Stimulated activated CD8-positive, alpha-beta memory T cell treated with anti-CD3 and anti-CD28 coated beads, Interleukin-4, amount 100 ng/mL, for 4 hours (primary cell): ENCODE results near the gene PIBF1.
"Not testable (repeated sequence)": the region's sequence is repeated elsewhere in the genome, so short reads cannot be mapped to it uniquely, and the experiment has no call there.

Experiments used
- DNase-seq, 2 donors: peaks; one replicate each; pipeline ENCODE4 v3.0.0-alpha.2; 2020; ENCODE audit warnings: low read depth in 2 of 2, low spot score in 1 of 2

PIBF1 gene

DNA sequence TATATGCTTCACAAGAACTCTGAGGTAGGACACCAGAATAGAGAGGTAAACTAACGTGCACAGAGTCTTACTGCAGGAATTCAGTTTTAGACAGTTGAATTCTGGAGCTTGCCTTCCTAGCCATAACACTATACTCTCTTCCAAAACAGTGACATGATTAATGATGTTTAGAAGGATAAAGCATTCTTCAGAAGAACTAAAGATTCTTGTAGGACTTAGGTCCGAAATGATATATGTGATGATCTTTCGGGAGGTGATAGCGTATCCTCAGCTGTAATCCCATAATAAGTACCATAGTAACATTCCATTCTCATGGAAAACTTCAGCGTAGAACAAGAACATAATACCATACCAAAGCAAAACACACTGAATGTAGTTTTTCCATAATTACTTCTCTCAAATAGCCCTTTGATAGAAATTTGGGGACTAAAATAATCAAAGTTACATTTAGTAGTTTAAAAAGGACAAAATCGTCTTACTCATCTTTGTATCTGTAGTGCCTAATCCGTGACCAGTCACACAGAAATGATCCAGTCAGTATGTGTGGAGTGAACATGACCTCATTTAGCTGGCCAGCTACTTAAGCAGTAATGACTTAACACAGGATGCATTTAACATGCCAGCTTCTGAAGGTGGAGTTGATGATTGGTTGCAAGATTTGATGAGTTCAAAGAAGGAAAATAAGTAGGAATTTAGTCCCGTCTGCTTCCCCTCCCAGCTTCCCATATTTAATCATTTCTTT, 38.4 kb downstream of the PIBF1 start:
- DNase-seq, result no peak

DNA sequence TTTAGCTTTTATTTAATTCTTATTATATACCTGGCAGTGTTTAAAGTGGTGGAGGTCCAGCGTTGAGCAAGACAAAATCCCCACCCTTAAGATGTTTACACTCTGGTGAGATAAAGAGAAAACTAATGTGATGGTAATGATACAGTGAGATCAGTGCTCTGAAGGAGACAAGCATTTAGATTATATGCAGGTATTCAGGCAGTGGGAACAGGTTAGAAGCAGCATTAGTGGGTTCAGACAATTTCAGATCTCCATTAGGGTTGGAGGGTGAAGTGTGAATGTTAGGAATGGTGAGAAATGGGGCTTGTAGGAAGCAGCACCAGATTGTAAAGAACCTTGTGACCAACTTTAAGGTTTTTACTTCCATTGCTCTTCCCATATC, 39.0 kb downstream of the PIBF1 start:
- no peak for DNase-seq

DNA sequence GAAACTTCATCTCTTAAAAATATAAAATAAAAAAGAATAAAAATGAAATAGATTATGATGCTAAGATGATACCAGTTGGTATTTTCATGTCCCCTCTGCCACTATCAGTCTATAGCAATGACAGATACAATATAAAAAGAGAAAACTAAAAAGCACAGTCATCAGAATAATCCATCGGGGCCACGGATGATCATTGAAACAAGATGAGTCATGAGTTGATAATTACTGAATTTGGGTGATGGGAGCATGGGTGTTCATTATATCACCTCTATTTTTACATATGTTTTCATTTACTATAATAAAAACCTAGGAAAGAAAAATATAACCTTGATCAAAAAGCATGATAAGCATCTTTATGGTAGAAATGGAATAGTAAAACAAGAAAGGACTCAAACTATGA, 41.1 kb downstream of the PIBF1 start:
- no peak for DNase-seq

DNA sequence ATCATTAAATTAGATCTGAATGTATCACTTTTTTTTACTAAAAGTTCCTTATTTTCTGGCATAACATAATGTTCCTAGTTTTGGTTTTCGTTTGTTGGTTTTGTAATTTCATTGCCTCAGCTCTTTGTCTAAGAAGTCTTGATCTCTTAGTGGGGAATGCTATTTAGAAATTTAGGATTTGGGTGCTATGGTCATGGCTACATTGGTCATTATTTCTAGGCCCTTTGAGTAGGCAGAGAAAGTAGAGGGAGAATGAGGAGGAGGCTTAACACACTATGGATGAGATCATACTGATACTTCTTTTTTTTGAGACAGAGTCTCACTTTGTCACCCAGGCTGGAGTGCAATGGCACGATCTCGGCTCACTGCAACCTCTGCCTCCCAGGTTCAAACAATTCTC, 41.8 kb downstream of the PIBF1 start:
- DNase-seq, result no peak

DNA sequence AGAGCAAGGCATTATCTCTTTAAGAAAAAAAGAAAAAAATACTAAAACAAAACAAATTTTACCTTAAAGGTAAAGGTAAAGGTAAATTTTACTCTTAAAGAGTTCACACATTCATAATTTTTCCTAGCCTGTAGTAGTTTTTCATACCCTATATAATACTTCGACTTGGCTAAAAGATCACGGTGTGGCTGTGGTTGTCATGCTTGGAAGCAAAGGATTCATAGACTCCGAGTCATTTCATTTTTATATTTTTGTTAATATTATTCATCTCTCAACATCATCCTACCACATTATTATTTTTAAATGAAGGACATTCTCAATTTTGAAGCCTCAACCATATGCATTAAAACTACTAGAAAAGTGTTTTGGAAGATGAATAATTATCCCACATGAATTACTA, 52.7 kb downstream of the PIBF1 start:
- no peak for DNase-seq

DNA sequence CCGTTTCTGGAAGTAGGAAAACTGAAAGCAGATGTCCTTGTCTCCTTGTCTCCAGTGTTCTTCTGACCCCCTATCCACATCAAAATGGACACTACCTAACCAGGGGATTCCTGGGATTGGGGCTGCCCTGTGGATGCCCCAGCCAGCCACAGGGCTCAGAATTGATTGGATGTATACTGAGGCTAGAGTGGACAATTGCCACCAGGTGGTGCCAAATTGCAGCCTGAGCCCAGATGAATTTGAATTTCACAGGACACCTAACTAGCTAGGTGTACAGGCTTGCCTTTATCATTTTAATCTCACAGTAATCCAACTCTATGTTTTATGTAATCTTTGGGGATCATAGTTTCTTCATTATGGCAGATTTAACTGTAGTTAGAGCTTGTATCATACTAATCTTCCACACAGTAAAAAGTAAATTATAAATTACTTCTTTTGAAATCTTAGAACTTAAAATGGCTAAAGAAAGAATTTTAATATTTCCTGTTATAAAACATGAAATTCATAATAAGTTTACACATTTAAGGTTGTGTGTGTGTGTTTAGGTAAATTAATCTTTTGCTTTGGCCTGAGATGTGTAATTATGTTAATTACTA, 58.0 kb downstream of the PIBF1 start:
- peak in 1 of 2 donors; percentile 2 for DNase-seq

DNA sequence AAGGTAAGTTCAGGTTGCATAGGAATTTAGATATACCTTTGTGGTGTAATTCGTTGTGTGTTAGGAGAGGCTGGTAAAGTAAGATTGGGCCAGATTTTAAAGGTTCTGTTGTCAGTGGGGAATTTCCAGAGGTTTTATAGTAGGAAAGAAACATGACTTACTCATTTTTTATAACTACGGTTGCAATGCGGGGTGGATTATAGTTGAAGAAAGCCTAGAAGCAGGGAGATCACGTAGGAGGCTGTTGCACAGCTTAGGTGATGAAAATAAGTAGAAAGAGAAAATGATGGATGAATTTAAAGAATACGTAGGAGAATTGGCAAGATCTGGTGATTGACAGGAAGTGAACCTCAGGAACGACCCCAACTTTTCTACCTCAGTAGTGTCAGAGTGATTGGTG, 61.1 kb downstream of the PIBF1 start:
- no peak for DNase-seq

DNA sequence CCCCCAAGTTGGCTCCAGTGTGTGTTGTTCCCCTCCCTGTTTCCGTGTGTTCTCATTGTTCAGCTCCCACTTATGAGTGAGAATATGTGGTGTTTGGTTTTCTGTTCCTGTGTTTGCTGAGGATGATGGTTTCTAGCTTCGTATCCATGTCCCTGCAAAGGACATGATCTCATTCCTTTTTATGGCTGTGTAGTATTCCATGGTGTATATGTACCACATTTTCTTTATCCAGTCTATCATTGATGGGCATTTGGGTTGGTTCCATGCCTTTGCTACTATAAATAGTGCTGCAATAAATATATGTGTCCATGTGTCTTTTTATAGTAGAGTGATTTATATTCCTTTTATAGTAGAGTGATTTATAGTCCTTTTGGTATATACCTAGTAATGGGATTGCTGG, 63.2 kb downstream of the PIBF1 start:
- not testable (repeated sequence) for DNase-seq

DNA sequence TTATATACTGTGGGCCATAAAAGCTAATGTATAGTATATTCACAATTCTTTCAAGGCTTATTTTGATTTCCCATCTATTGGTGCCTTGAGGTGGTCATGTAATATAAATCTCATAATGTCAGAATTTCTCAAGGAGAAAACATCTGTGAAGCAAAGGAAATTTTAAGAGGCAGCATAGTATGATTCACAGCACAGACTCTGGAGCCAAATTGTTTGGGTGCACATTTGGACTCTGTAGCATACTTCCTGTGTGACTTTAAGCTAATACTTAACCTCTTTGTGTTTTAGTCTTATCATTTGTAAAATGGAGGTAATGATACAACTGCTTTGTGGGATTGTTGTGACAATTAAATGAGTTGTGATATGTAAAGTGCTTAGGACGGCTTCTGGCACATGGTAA, 67.6 kb downstream of the PIBF1 start:
- no peak for DNase-seq

DNA sequence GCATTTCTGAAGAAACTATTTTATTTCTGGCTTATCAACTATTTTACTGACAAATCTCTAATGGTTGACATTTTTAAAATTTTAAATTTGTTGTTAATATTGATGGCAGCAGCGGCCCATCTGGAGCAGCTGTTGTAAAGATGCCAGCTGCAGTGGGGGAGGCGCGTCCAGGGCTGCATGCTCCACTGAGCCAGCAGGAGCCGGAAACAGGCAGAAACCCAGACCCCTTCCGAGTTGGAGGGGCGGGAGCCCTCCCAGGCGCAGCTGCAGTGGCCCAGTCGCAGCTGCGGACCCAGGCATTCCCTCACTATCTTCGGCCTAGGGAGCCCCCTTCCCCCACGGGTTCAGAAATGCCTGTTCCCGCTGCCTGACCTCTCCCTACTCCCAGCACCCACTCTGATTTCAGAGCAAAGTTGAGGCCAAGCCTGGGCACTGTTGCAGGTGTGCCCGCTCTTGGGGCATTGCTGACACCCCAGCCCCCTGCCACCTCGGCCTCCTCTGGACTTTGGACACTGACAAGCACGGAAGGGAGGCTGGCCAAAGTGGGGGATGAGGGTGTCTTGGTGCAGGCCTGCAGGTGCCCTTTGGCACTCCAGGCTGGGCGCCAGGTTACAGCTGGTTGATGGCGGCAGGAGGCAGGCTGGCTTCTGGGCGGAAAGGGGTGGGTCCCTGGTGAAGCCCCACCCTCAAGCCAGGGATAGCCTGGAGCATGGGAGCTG, 69.2 kb downstream of the PIBF1 start:
- no peak for DNase-seq

DNA sequence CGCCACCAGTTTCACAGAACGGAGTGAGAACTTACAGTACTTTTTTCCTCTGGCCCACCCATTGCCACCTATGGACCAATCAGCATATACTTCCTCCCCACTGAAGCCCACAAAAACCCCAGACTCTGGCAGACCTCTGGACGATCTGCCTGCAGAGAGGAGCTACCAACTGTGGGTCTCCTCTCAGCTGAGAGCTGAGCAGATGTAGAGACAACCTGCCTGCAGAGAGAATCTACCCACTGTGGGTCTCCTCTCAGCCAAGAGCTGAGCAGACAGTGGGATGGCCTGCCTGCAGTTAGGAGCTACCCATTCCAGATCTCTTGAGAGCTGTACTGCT, 69.7 kb downstream of the PIBF1 start:
- DNase-seq, result no peak

DNA sequence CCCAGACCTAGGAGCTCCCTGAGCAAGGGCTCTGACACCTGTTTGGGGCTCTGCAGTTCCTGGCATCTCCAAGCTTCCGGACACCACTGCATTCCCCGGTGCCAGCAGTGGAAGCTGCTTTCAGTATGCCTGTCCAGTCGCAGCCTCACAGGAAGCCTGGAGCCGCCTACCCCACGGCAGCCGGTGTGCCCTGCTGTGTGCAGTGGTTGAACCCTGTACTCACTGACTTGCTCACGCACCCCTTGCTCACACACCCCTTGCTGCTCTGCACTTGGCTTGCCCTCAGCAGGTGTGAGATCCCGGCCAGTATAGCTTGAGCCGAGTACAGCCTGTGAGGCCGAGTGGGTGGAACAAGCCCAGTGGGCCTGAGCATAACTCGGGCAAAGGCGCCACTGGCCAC, 70.3 kb downstream of the PIBF1 start:
- DNase-seq, result no peak

DNA sequence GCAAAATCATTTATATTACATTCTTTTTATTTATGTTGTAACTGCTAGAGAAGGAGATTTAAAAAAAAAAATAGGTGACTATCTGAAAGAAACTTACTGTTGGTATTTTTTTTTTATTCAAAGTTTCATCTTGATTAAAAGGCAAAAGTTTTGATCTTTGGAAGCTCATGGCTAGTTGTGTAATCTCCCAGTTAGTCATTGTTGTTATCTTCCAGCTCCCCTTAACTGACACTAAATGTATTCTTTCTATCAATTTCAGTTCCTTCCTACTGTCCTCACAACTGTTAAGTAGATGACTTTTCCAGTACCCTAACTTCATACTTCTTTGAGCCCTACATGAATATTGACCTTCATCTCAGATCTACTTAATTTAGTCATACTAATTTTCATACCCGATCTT, 71.1 kb downstream of the PIBF1 start:
- no peak for DNase-seq

DNA sequence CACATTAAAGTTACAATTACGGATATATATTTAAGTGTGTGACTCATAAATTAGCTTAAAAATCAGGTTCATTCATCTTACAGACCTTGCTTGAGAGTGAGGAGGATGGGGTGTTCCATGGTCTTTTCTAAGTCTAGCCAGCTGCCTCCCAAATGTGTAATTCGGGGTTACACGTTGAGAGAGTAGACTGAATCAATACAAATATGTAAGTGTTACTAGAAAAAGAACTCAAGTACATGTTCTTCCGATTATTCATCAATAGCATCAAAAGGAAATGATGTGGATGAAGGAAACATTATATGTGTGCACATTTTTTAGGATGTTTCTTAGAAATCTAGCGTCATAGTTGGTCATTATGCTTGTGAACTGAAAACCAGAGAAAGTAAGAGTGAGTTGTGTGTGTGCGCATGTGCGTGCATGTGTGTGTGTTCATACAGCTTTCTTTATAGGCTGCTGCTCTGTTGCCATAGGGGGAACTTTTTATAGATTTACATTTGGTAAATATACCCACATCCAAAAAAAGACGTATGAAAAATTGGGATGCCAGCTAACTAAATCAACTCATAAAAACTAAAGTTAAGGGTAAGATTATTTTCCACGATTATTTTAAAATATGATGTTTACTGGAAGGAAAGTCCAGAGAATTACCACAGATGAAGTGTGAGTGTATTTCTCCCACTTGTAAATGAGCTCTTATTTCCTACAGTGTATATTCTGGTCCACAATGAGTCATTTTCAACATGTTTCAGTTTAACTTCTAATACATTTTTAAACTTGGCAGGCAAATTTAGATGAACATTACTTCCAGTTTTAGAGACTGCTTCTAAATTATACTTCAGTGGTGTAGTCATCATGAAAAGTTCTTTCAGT, 82.4 kb downstream of the PIBF1 start:
- no peak for DNase-seq

DNA sequence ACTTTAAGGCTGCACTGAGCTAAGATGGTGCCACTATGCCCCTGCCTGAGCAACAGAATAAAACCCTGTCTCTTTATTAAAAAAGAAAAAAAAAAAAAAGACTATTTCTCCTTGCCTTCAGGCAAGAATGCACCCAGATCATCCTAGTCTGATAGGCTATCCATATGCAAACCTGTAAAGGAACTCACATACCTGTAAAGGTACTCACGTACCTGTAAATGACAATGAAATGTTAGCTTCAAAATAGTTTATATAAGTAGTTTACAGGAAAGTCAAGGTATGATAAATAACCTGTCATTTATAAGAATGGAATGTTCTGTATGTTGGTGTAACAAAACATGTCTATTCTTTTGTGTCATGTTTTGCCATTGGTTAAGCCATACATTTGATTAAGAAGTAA, 86.3 kb downstream of the PIBF1 start:
- DNase-seq, result no peak

DNA sequence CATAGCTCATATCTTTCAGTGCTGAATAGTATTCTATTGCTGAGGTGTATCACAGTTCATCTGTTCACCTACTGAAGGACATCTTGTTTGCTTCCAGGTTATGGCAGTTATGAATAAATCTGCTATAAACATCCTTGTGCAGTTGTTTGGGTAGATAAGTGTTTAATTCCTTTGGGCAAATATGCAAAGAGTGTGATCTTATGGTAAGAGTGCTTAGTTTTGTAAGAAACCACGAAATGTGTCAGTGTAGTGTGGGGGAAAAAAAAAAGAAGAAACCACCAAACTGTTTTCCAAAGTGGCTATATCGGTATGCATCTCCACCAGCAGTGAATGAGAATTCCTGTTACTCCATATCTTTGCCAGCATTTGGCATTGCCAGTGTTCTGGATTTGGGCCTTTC, 93.3 kb downstream of the PIBF1 start:
- DNase-seq, result no peak

DNA sequence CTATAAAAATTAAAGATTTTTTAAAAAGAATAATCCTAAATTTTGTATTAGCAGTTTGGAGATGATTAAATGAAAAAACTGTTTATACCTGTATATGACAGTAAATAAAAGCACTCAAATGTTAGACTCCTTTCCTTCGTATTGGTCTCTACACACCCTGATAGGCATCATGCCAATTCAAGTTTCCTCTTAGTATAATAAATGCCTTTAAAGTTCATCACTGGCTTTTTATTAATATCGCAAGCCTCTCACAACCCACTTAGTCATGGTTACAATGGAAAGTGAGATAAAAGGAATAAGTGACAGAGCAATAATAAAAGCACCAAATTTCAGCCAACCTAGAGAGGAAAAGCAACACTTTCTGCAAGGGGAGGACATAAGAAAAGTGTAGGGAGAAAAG, 102.2 kb downstream of the PIBF1 start:
- DNase-seq, result no peak

DNA sequence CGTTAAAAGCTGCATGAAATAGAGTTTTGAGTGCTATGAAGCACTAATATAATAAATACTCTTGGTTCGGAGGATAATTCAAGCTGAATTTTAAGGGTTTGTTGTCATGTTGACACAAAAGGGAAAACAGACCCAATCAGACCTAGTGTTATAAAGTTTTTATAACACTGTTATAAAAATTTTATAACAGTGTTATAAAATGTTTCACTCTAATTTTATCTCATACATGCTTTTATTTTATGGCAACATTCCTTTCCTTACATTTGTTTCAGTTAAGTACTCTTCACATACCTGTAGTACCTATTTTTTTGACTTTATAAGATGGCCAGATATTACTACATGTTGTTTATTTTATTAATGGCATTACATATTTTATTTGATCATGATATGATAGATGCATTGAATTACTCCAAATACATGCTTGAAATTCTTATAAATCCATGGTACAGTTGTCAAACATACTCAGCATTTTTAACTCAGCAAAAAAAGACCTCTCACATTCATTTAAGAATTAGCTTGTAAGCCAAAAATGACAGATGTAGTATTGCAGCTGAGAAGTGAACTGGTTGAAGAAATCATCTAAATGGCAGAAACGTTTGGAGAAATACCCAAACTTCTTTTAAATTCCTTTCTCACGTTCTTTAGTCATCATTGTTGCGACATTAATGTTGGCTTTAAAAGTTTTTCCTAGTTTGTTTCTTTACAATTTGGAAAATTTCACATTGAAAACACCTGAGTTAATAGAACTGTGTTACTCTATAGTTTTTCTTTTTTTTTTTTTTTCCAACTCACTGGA, 104.5 kb downstream of the PIBF1 start:
- DNase-seq, result no peak

DNA sequence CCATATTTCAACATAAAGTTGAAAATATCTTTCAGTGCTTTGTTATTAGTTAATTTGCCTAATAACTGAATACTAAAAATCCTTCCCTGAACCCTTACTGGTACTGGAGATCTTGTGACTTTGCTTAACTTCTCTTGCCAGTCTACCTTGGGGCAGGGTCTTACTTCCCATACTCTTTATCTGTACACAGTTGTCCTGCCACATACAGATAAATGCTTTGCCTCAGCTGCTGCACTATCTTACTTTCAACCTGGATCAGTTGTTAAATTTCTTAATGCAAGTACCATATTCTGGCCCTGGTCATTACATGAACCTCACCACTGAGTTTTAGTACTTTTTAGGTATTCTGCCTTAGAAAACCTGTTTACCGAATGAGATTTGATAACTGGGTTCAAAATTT, 107.6 kb downstream of the PIBF1 start:
- no peak for DNase-seq

DNA sequence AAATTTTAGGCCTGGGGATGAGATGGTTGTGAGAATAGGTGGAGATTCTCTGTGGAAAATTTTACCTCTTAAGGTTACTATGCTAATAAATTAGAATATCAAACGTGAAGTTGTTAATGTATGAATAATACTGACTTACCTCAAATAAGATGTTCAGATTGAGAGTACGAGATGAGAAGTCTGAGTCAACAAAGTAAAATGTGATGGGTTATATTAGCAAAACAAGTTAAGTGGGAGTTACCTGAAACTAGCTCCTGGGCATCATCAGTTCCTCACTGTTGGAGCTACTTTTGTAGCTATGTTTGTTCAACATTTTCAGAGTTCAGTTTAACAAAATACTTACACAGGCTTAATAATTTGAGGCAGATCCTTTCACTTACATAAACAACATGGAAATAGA, 108.6 kb downstream of the PIBF1 start:
- DNase-seq, result no peak

DNA sequence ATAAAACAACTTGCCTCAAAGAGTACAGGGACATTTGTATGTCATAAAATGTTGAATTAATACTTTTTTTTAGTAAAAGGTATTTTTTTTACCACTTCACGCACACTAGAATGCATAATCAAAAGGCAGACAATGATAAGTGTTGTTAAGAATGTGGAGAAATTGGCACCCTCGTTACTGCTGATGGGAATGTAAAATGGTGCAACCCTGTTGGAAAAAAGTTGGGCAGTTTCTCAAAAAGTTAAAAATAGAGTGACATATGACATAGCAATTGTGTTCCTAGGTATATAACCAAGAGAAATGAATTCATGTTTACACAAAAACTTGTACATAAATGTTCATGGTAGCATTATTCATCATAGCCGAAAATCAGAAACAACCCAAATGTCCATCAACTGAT, 109.5 kb downstream of the PIBF1 start:
- DNase-seq, result no peak
